Measurements from ENCODE around the gene SIGLEC9. TPM values are rescaled to one million over a fixed set of nuclear protein-coding genes. Genes with fewer than 3 reads are reported as not detected.

SIGLEC9 gene
- total RNA-seq, 1 experiment from 2014 or later = not detected

DNA sequence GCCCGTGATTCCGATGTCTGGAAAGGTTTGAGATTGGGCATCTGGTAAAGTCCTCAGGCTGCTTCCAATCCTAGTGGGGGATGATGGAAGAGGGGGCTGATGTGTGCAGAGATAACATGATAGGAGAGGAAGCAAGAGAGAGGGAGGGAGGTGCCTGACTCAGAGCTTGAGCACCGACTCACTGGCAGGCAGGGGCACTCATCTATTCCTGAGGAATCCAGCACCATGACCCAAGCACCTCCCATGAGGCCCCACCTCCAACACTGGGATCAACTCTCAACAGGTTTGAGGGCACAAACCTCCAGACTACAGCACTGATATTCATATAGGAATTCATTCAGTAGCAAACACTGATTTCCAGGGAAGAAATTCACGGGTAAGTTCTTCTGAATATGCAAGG, 5.6 kb upstream of the SIGLEC9 start:
- H3K9me3 ChIP-seq (ENCODE audit: low read length) = no peaks in the 10 kb centered on the region
- no peak overlapping the region for H3K27ac ChIP-seq (ENCODE audit: low read length)
- CTCF ChIA-PET = no interaction called here
- H3K4me2 ChIP-seq (ENCODE audit: low read length) = no peak overlapping the region
- POLR2A ChIA-PET (ENCODE audit: unreplicated experiment) = no interaction called here
- H3F3A ChIP-seq (ENCODE audit: low read length, unreplicated experiment) = no peaks in the 10 kb centered on the region
- no peak for TF ChIP-seq EZH2phosphoT487 (IDR thresholded peaks at IDR 0.05; ENCODE audit: borderline replicate concordance, low read length)
- TF ChIP-seq, protein P1, sequence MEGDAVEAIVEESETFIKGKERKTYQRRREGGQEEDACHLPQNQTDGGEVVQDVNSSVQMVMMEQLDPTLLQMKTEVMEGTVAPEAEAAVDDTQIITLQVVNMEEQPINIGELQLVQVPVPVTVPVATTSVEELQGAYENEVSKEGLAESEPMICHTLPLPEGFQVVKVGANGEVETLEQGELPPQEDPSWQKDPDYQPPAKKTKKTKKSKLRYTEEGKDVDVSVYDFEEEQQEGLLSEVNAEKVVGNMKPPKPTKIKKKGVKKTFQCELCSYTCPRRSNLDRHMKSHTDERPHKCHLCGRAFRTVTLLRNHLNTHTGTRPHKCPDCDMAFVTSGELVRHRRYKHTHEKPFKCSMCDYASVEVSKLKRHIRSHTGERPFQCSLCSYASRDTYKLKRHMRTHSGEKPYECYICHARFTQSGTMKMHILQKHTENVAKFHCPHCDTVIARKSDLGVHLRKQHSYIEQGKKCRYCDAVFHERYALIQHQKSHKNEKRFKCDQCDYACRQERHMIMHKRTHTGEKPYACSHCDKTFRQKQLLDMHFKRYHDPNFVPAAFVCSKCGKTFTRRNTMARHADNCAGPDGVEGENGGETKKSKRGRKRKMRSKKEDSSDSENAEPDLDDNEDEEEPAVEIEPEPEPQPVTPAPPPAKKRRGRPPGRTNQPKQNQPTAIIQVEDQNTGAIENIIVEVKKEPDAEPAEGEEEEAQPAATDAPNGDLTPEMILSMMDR (conservative IDR thresholded peaks at IDR 0.05; ENCODE audit: low read depth, low read length) = no peak
- TF ChIP-seq EZH2 (IDR thresholded peaks at IDR 0.05; ENCODE audit: low read length, unreplicated experiment) = no peak
- H2AFZ ChIP-seq (ENCODE audit: low read length) = no peak overlapping the region
- H3K27me3 ChIP-seq (ENCODE audit: low read length) = peaks cover 40% of the 10 kb centered on the region
- no peak for ATAC-seq
- no TSS peak for BruUV-seq (replicated peaks)
- H3K36me3 ChIP-seq (ENCODE audit: low read depth, low read length) = no peaks in the 10 kb centered on the region
- intact Hi-C loops (cut with micrococcal nuclease) = no loop called here
- H3K4me1 ChIP-seq (ENCODE audit: insufficient read depth, low read length) = no peaks in the 10 kb centered on the region
- no peaks in the 10 kb centered on the region for H4K20me1 ChIP-seq (ENCODE audit: low read length)
- H3K9ac ChIP-seq (ENCODE audit: low read length) = no peak overlapping the region
- H3K79me2 ChIP-seq (ENCODE audit: low read length) = no peaks in the 10 kb centered on the region
- DNase-seq = peak; percentile 24
- H3K9me2 ChIP-seq (replicated peaks; ENCODE audit: low read length) = no peaks in the 10 kb centered on the region
- no peak overlapping the region for H3K4me3 ChIP-seq (ENCODE audit: low read length)

DNA sequence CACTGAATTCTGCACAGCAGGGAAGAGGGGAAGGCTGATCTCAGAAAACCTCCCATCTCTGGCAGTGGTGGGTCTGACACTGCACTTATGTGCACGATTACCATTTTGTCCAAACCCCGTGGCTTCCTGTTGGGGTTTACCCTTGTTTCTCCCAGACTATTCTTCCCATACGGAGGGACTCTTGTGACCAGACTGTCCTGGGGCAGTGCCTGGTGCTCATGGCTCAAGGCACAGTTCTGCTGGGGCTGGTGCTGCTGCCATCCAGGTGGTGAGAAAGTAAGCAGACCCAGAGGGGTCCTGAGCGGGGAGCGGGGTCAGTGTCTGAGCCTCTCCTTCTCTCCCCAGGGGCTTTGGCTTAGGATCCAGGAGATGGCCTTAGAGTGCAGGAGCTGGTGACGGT, 5.1 kb upstream of the SIGLEC9 start:
- no peak for TF ChIP-seq EZH2phosphoT487 (IDR thresholded peaks at IDR 0.05; ENCODE audit: borderline replicate concordance, low read length)
- TF ChIP-seq, protein P1 (conservative IDR thresholded peaks at IDR 0.05; ENCODE audit: low read depth, low read length) = no peak
- TF ChIP-seq EZH2 (IDR thresholded peaks at IDR 0.05; ENCODE audit: low read length, unreplicated experiment) = no peak
- POLR2A ChIA-PET (ENCODE audit: unreplicated experiment) = no interaction called here

DNA sequence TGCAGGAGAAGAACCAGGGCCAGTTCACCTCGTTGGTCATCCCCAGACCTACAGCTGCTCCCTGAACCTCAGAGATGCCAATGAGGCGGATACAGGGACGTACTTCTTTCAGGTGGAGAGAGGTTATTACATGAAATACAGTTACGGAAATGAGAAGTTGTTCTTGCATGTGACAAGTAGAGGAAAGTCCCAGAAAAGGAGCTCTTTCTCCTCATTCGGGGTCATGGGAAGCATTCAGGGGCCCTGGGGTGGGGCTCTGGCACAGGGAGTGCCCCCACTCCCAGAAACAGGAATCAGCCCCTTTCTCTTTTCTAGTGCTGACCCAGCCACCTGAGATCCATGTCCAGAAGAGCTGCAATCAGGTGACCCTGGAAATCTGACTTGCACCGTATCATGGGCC, 4.5 kb upstream of the SIGLEC9 start:
- H3K79me2 ChIP-seq (ENCODE audit: low read length) = no peaks in the 10 kb centered on the region
- no peak overlapping the region for H3K4me3 ChIP-seq (ENCODE audit: low read length)
- ATAC-seq = no peak
- H3F3A ChIP-seq (ENCODE audit: low read length, unreplicated experiment) = no peaks in the 10 kb centered on the region
- H2AFZ ChIP-seq (ENCODE audit: low read length) = no peak overlapping the region
- H4K20me1 ChIP-seq (ENCODE audit: low read length) = no peaks in the 10 kb centered on the region
- TF ChIP-seq, protein P1 (conservative IDR thresholded peaks at IDR 0.05; ENCODE audit: low read depth, low read length) = no peak
- TF ChIP-seq EZH2phosphoT487 (IDR thresholded peaks at IDR 0.05; ENCODE audit: borderline replicate concordance, low read length) = no peak
- TF ChIP-seq EZH2 (IDR thresholded peaks at IDR 0.05; ENCODE audit: low read length, unreplicated experiment) = no peak
- ChIA-PET CTCF (no interaction called here), POLR2A (ENCODE audit: unreplicated experiment) (no interaction called here)
- no peaks in the 10 kb centered on the region for H3K9me3 ChIP-seq (ENCODE audit: low read length)
- peaks cover 34% of the 10 kb centered on the region for H3K27me3 ChIP-seq (ENCODE audit: low read length)
- no peak overlapping the region for H3K9ac ChIP-seq (ENCODE audit: low read length)
- H3K9me2 ChIP-seq (replicated peaks; ENCODE audit: low read length) = no peaks in the 10 kb centered on the region
- no peak overlapping the region for H3K27ac ChIP-seq (ENCODE audit: low read length)
- no peaks in the 10 kb centered on the region for H3K4me1 ChIP-seq (ENCODE audit: insufficient read depth, low read length)
- DNase-seq = no peak
- intact Hi-C loops (cut with micrococcal nuclease) = no loop called here
- no peak overlapping the region for H3K4me2 ChIP-seq (ENCODE audit: low read length)
- BruUV-seq (replicated peaks) = no TSS peak
- H3K36me3 ChIP-seq (ENCODE audit: low read depth, low read length) = no peaks in the 10 kb centered on the region

More for the DNA sequence above, 5.1 kb upstream of the SIGLEC9 start:
- DNase-seq (no peak), ATAC-seq (no peak)
- Histone ChIP-seq H3K27ac (ENCODE audit: low read length) (no peak overlapping the region), H3K9me3 (ENCODE audit: low read length) (no peaks in the 10 kb centered on the region), H3K4me3 (ENCODE audit: low read length) (no peak overlapping the region), H3K9ac (ENCODE audit: low read length) (no peak overlapping the region), H2AFZ (ENCODE audit: low read length) (no peak overlapping the region), H3K4me1 (ENCODE audit: insufficient read depth, low read length) (no peaks in the 10 kb centered on the region), H3K79me2 (ENCODE audit: low read length) (no peaks in the 10 kb centered on the region), H4K20me1 (ENCODE audit: low read length) (no peaks in the 10 kb centered on the region), H3K9me2 (replicated peaks; ENCODE audit: low read length) (no peaks in the 10 kb centered on the region), H3F3A (ENCODE audit: low read length, unreplicated experiment) (no peaks in the 10 kb centered on the region), H3K4me2 (ENCODE audit: low read length) (no peak overlapping the region), H3K36me3 (ENCODE audit: low read depth, low read length) (no peaks in the 10 kb centered on the region), H3K27me3 (ENCODE audit: low read length) (peaks cover 38% of the 10 kb centered on the region)
- CTCF ChIA-PET = no interaction called here
- intact Hi-C loops (cut with micrococcal nuclease) = no loop called here
- no TSS peak for BruUV-seq (replicated peaks)

Measured in PC-3 (cell line).